ENCODE results near the gene NPBWR2. TPM values are rescaled to one million over a fixed set of nuclear protein-coding genes. Genes with fewer than 3 reads are reported as not detected.

Gene NPBWR2
- total RNA-seq, 1 donor from 2014 or later = not detected

GRCh38 chr20:64081624-64081964, 25.8 kb downstream of the NPBWR2 start:
- Mint-ChIP-seq H3K4me1 (ENCODE audit: low read depth, unreplicated experiment) (peaks cover 9% of the 10 kb centered on the region), H3K27me3 (ENCODE audit: unreplicated experiment) (peaks cover 23% of the 10 kb centered on the region), H3K36me3 (ENCODE audit: unreplicated experiment) (peaks cover 6% of the 10 kb centered on the region), H3K27ac (ENCODE audit: unreplicated experiment) (no peak overlapping the region), H3K4me3 (ENCODE audit: unreplicated experiment) (peak overlapping the region; percentile 59), H3K9me3 (ENCODE audit: unreplicated experiment) (peaks cover 13% of the 10 kb centered on the region)
- no peak for DNase-seq
- TF ChIP-seq, protein P1, sequence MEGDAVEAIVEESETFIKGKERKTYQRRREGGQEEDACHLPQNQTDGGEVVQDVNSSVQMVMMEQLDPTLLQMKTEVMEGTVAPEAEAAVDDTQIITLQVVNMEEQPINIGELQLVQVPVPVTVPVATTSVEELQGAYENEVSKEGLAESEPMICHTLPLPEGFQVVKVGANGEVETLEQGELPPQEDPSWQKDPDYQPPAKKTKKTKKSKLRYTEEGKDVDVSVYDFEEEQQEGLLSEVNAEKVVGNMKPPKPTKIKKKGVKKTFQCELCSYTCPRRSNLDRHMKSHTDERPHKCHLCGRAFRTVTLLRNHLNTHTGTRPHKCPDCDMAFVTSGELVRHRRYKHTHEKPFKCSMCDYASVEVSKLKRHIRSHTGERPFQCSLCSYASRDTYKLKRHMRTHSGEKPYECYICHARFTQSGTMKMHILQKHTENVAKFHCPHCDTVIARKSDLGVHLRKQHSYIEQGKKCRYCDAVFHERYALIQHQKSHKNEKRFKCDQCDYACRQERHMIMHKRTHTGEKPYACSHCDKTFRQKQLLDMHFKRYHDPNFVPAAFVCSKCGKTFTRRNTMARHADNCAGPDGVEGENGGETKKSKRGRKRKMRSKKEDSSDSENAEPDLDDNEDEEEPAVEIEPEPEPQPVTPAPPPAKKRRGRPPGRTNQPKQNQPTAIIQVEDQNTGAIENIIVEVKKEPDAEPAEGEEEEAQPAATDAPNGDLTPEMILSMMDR (IDR thresholded peaks at IDR 0.05; ENCODE audit: partially characterized antibody, unreplicated experiment) = no peak

DNA sequence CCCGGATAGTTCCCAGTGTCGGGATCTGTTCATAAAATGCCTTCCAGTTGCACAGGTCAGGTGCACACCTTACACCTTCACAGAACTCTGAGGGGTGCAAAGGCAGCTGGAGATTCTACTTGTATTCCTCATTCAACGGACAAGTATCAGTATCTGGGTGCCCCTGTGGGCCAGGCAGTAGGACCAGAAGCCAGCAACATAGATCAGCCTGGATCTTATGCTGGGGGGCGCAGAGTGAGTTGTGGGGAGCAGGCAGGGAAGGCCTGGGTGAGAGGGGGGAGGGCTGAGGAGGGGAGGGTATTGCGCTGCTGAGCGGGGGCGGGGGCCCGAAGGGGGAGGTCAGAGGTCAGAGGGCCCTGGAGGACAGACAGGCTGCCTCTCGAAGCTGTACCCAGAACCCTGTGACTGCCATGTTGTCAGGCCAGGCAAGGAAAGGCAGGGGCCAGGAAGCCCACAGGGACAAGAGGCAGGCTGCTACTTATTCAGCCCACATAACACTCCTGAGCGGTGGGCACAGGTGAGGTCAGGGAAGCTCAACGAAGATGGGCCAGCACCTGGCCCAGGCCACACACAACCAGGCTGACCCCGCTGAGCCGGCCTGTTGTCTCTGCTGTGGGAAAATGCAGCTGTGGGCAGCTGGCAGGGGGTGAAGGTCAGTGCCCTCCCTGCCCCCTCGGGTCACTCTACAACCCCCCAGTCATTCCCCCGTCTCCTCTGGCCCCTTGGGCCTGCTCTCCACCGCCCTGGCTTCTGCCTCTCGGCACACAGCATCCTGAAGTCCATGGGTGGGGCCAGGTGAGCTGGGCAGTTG, 26.3 kb downstream of the NPBWR2 start:
- peaks cover 9% of the 10 kb centered on the region for H3K9me3 Mint-ChIP-seq (ENCODE audit: unreplicated experiment)
- H3K27me3 Mint-ChIP-seq (ENCODE audit: unreplicated experiment) = peaks cover 21% of the 10 kb centered on the region
- DNase-seq = no peak
- peaks cover under 1% of the 10 kb centered on the region for H3K36me3 Mint-ChIP-seq (ENCODE audit: unreplicated experiment)
- H3K27ac Mint-ChIP-seq (ENCODE audit: unreplicated experiment) = peak overlapping the region; percentile 38
- peak overlapping the region; percentile 78 for H3K4me3 Mint-ChIP-seq (ENCODE audit: unreplicated experiment)
- peaks cover 9% of the 10 kb centered on the region for H3K4me1 Mint-ChIP-seq (ENCODE audit: low read depth, unreplicated experiment)
- TF ChIP-seq, protein P1 (IDR thresholded peaks at IDR 0.05; ENCODE audit: partially characterized antibody, unreplicated experiment) = no peak

DNA sequence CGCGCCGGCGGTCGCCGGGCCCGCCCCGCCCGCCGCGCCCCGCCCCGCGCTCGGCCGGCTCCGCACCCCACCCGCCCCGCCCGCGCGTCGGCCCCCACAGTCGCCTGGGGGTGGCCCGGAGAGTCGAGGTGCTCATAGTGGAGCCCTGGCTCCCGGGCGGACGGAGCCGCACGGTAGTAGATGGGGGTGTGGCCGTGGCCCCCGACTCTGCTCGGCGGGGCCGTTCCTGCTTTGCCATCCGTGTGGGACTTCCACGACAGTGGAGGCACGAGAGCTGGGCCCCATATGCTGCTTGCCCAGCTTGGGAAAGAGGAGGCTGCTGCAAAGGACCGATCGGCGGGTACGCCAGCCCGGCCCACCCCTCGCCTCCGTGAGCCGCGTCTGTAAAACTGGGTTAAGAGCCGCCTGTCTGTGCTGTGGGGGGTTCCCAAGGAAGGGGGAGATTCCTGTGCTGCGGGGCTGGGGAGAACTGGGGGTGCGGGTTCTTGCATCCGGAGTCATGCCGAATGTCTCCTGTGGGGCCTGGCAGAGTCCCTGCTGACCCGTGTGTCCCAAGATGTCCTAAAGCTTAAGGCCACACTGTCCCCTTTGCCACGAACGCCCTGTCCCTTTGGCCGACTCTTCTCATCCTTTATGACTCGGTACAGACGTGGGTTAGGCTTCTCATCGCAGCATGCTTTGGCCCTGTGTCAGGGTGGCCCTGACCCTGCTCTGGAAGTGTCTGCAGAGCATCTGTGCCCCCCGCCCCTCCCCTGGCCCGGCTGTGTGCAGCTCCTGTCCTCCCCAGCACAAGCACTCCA, 27.2 kb downstream of the NPBWR2 start, which contains the start of gene OPRL1:
Gene OPRL1, plus strand, starts transcription at position 70 of the 800 bp plus-strand sequence. CDS start 12,639 bp downstream, outside the sequence.
- peak within 1 kb of the TSS; percentile 78 for H3K4me3 Mint-ChIP-seq (ENCODE audit: unreplicated experiment)
- peaks cover 9% of the 10 kb centered on the region for H3K4me1 Mint-ChIP-seq (ENCODE audit: low read depth, unreplicated experiment)
- DNase-seq = no peak
- TF ChIP-seq, protein P1 (IDR thresholded peaks at IDR 0.05; ENCODE audit: partially characterized antibody, unreplicated experiment) = no peak
- peaks cover 21% of the 10 kb centered on the region for H3K27me3 Mint-ChIP-seq (ENCODE audit: unreplicated experiment)
- H3K9me3 Mint-ChIP-seq (ENCODE audit: unreplicated experiment) = peaks cover 9% of the 10 kb centered on the region
- H3K27ac Mint-ChIP-seq (ENCODE audit: unreplicated experiment) = peak within 1 kb of the TSS; percentile 38
- no peaks in the 10 kb centered on the region for H3K36me3 Mint-ChIP-seq (ENCODE audit: unreplicated experiment)

DNA sequence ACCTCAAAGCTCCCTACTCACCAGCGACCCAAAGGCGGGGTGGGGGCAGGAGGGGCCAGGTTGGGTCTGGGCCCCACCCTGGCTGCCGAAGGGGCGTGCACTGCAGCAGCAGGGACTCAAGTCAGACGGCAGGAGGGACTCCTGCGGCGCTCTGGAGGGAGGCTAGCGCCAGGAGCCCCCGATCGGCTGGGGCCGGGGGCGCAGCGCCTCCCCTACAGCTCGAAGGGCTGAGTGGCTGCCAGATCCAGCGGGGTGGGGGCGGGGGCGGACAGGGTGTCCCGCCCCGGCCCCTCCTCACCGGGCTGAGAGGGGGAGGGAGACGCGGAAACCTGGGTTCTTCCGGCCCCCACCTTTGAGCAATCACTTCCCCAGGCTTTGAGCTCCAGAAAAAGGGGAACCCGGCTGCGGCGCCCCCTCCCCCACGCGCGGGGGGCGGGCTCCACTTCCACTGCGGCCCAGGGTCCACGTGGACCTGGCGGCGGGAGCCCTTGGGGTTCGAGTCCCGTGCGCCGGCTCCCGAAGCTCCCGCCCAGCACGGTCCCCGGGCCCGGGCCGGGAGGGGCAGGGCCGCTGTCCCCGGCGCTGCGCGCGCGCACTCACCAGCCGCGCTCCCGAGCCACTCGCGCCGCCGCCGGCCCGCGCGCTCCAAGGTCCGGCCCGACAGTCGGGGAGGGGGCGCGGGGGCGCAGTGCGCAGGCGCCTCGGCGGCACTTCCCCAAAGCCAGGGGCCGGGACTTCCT, 27.9 kb downstream of the NPBWR2 start, which contains the start of gene RGS19:
Gene RGS19, minus strand, starts transcription at position 246 of the 740 bp plus-strand sequence. CDS start 2,632 bp downstream, outside the sequence.
- Mint-ChIP-seq H3K27ac (ENCODE audit: unreplicated experiment) (no peak within 1 kb of the TSS), H3K36me3 (ENCODE audit: unreplicated experiment) (no peaks in the 10 kb centered on the region), H3K4me1 (ENCODE audit: low read depth, unreplicated experiment) (peaks cover 9% of the 10 kb centered on the region), H3K9me3 (ENCODE audit: unreplicated experiment) (peaks cover 9% of the 10 kb centered on the region), H3K27me3 (ENCODE audit: unreplicated experiment) (peaks cover 20% of the 10 kb centered on the region), H3K4me3 (ENCODE audit: unreplicated experiment) (peak within 1 kb of the TSS; percentile 78)
- peak; percentile 55 for DNase-seq
- TF ChIP-seq, protein P1 (IDR thresholded peaks at IDR 0.05; ENCODE audit: partially characterized antibody, unreplicated experiment) = no peak
